ENCODE data around the gene FGFR1OP2.

DNA sequence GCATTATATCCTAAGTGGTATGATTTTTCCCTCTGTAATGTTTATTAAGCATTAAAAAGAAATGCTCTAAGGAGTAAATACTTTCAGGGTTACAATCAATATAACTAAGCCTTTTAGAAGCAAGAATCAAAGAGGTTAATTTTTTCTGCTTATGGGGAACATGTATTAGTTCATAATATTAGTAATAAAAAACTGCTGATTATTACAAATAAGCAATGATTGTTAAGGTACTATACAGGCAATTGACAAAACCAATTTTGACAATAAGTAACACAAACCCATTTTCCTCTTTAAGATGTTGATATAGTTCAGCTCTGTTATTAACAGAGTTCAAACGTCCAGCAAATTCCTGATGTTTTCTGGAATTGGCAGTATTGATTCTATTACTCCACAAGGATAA lies 32.2 kb upstream of the FGFR1OP2 start:
- TF ChIP-seq, protein P1, sequence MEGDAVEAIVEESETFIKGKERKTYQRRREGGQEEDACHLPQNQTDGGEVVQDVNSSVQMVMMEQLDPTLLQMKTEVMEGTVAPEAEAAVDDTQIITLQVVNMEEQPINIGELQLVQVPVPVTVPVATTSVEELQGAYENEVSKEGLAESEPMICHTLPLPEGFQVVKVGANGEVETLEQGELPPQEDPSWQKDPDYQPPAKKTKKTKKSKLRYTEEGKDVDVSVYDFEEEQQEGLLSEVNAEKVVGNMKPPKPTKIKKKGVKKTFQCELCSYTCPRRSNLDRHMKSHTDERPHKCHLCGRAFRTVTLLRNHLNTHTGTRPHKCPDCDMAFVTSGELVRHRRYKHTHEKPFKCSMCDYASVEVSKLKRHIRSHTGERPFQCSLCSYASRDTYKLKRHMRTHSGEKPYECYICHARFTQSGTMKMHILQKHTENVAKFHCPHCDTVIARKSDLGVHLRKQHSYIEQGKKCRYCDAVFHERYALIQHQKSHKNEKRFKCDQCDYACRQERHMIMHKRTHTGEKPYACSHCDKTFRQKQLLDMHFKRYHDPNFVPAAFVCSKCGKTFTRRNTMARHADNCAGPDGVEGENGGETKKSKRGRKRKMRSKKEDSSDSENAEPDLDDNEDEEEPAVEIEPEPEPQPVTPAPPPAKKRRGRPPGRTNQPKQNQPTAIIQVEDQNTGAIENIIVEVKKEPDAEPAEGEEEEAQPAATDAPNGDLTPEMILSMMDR (IDR thresholded peaks at IDR 0.05) = no peak
- TF ChIP-seq POLR2A (IDR thresholded peaks at IDR 0.05) = no peak
